Right lobe of liver (tissue), 6 donors: ENCODE measurements around the gene LAMB2. TPM values are rescaled to one million over a fixed set of nuclear protein-coding genes. Genes with fewer than 3 reads are reported as not detected.

Experiments
- ATAC-seq, 4 donors: fragments of 200-7000 bp; cut with Tn5 transposase; one replicate each; pipeline ENCODE4 v1.9.1; 2020; ENCODE audit warnings: mild to moderate bottlenecking in 4 of 4, moderate library complexity in 4 of 4
- DNase-seq, 3 donors: peaks; one replicate each; pipeline ENCODE4 v3.0.0-alpha.2; 2020
- H3K27ac ChIP-seq, 3 donors: fragments of 200-600 bp; one replicate each; pipeline ENCODE4 v1.8.0; 2022
- H3K27me3 ChIP-seq, 2 donors: fragments of 200-600 bp; one replicate each; pipeline ENCODE4 v1.8.0; 2022
- H3K36me3 ChIP-seq, 4 donors: fragments of 200-600 bp; sonication (generic) in 1 of 4; one replicate each; pipeline versions ENCODE4 v1.5.1 to v1.8.0; 2017 to 2022; ENCODE audit warnings: control low read depth in 1 of 4
- H3K4me1 ChIP-seq, 4 donors: fragments of 200-600 bp; sonication (generic) in 1 of 4; one replicate each; pipeline versions ENCODE4 v1.5.1 to v1.8.0; 2017 to 2022; ENCODE audit warnings: control low read depth in 1 of 4
- H3K4me3 ChIP-seq, 3 donors: fragments of 200-600 bp; one replicate each; pipeline ENCODE4 v1.8.0; 2022
- H3K9me3 ChIP-seq, 4 donors: fragments of 200-600 bp; sonication (generic) in 1 of 4; one replicate each; pipeline versions ENCODE4 v1.5.1 to v1.8.0; 2017 to 2022; ENCODE audit warnings: control low read depth in 1 of 4
- POLR2A ChIP-seq: fragments of 450-650 bp; IDR thresholded peaks from one replicate; pipeline ENCODE4 v1.6.1; 2017; ENCODE audit warnings: antibody characterized with exemption, mild to moderate bottlenecking
- WGBS: methylation state at CpG from one replicate; pipeline ENCODE4 v1.1.6; 2018; ENCODE audit warnings: low coverage, low lambda C conversion rate; ENCODE audit not compliant: insufficient coverage; ENCODE audit errors: missing lambda C conversion rate; 5-methylcytosine and 5-hydroxymethylcytosine counted together
- intact Hi-C, 2 donors: fragments of 100-400 bp; cut with DNase I; formaldehyde crosslinking; loops; one replicate each; pipeline versions ENCODE4 v1.11.2 to v1.14.1; 2022
- total RNA-seq, 6 experiments: library from RNA; depleted of rRNA in 2 of 6; stranded (reverse); fragments of >200 nt in 2 of 6; fragmentation: NEBNext Ultra II Directional in 3 of 6; extraction: Animal tissue kit (Norgen Biotek cat#: 25700) in 3 of 6; gene quantifications; one replicate each; pipeline versions ENCODE4 v1.1.0 to v1.2.4, GENCODE V29; 2016 to 2023
- TF ChIP-seq, protein P1 (sequence below), 4 donors: fragments of 200-600 bp in 3 of 4; fragments of 450-650 bp in 1 of 4; IDR thresholded peaks; one replicate each; pipeline versions ENCODE4 v1.5.1 to v1.8.0; 2016 to 2022; ENCODE audit warnings: antibody characterized with exemption in 4 of 4, mild to moderate bottlenecking in 2 of 4
- donor health status: DM: no; HTN: yes; CAD: no.
- donor health status: DM: no; HTN: no; CAD: no.
- donor health status: DM: no; HTN: no; CAD: no.
- donor health status: DM: no; HTN: yes; CAD: no.
- donor health status: DM: no; HTN: yes; CAD: no.

LAMB2 gene
- total RNA-seq, 6 experiments from 2014 or later = 129 to 192 (median 163) TPM

DNA sequence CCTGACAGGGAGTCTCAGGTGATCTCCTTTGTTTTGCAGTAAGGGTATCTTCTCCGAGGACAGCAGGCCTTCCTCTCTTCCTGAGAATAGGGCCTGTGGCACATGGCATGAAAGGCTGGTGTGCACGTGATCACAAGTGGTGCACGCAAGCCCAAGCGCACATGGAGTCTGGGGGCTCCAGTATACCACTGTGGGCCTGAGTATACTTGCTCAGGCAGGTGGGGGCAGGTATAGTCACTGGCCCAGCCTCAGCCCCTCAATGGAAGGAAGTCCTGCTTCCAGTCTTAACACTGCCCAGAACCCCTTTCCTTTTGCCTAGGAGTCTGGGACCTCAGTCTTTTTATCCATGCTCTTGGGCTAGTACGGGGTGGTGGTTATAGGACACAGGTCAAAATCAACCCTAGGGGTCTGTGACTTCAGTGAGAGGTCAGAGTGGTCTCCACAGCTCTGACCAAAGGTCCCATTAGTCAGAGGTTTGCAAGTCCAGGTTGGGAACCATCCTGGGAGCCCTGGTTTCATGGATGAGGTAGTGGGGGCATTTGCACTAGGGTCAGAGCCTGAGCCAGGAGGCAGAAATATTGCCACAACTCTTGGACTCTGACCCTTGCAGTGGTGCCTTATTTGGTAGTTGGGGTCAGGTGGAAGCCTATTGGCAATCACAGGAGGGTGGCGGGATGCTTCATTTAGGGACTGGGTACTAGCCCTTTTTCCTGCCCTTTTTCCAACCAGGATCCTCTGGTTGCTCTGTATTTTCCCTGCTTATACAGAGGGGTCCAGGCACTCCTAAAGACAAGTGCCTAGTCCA, 34.1 kb upstream of the LAMB2 start:
- no peaks in the 10 kb centered on the region for H3K27me3 ChIP-seq
- intact Hi-C loops = no loop called here
- ATAC-seq (peak; percentile 35 to 69 (median 54)), DNase-seq (peak in 1 of 3 donors; percentile 70)
- H3K9me3 ChIP-seq = no peaks in the 10 kb centered on the region
- H3K27ac ChIP-seq = peak overlapping the region in 2 of 3 donors; percentile 82 to 84
- peak; percentile 10 for TF ChIP-seq POLR2A
- TF ChIP-seq, protein P1, sequence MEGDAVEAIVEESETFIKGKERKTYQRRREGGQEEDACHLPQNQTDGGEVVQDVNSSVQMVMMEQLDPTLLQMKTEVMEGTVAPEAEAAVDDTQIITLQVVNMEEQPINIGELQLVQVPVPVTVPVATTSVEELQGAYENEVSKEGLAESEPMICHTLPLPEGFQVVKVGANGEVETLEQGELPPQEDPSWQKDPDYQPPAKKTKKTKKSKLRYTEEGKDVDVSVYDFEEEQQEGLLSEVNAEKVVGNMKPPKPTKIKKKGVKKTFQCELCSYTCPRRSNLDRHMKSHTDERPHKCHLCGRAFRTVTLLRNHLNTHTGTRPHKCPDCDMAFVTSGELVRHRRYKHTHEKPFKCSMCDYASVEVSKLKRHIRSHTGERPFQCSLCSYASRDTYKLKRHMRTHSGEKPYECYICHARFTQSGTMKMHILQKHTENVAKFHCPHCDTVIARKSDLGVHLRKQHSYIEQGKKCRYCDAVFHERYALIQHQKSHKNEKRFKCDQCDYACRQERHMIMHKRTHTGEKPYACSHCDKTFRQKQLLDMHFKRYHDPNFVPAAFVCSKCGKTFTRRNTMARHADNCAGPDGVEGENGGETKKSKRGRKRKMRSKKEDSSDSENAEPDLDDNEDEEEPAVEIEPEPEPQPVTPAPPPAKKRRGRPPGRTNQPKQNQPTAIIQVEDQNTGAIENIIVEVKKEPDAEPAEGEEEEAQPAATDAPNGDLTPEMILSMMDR (IDR thresholded peaks at IDR 0.05) = no peak
- peaks cover 0 to 33% (median 14%) of the 10 kb centered on the region in 4 donors for H3K4me1 ChIP-seq
- peaks cover 0 to 13% (median 7%) of the 10 kb centered on the region in 4 donors for H3K36me3 ChIP-seq
- peak overlapping the region; percentile 85 to 92 (median 90) for H3K4me3 ChIP-seq
- 48% methylated on average over 3 of the region's 6 CpGs for WGBS

DNA sequence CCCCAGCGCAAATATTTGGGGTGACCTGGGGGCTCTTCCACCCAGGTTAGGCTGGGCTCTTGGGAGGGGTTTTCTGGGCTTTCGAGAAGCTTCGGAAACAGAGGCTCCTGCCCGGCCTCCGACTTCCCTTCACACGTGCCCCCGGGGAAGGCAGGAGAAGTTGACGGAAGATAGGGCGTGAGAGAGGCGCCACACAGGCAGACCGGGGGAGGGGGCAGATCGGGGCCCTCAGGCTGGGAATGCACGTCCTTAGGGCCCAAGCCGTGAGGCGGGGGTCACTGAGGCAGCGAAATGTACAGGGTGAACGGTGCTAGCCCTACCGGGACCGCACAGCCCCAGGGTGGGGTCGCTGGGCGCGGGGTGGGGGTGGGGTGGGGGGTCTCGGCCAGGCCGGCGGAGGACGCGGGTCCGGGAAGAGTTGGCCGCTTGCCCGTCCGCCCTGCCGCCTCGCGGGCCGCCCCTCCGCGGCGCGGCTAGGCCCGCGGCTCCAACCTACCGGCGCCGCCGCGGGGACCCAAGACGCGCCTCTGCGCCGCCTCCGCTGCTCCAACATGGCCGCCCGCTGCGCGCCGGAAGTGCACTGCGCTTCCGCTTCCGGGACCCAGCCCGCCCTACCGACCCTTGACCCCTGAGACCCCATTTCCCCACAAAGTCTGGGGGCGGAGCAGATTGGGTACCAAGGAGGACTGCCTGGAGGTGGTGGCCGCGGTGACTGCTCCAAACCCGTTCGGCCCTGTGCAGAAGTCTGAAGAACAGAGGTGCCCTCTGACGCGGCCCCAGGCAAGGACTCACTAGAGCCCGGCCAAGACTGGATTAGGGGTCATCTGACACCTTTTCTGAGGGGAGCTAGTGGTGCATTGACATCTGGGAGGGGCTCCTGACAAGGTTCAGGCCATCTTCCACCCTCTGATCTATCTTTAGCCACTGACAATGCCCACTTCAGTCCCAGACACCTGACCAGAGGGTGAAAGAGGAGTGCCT, 33.2 kb upstream of the LAMB2 start, which contains the start of gene CCDC71:
Gene CCDC71, minus strand, starts transcription at position 561 of the 981 bp plus-strand sequence. CDS start 2,123 bp downstream, outside the sequence.
- ATAC-seq = peak; percentile 57 to 79 (median 68)
- Histone ChIP-seq H3K4me3 (peak within 1 kb of the TSS; percentile 85 to 92 (median 90)), H3K36me3 (peaks cover 0 to 13% (median 7%) of the 10 kb centered on the region in 4 donors), H3K27ac (peak within 1 kb of the TSS; percentile 82 to 84 (median 84)), H3K4me1 (peaks cover 0 to 27% (median 13%) of the 10 kb centered on the region in 4 donors), H3K27me3 (no peaks in the 10 kb centered on the region), H3K9me3 (no peaks in the 10 kb centered on the region)
- 0% methylated on average over 4 of the region's 69 CpGs for WGBS
- intact Hi-C loops = no loop called here
- peak; percentile 76 to 80 (median 78) for DNase-seq
- peak; percentile 58 for TF ChIP-seq POLR2A
- TF ChIP-seq, protein P1 (IDR thresholded peaks at IDR 0.05) = no peak

DNA sequence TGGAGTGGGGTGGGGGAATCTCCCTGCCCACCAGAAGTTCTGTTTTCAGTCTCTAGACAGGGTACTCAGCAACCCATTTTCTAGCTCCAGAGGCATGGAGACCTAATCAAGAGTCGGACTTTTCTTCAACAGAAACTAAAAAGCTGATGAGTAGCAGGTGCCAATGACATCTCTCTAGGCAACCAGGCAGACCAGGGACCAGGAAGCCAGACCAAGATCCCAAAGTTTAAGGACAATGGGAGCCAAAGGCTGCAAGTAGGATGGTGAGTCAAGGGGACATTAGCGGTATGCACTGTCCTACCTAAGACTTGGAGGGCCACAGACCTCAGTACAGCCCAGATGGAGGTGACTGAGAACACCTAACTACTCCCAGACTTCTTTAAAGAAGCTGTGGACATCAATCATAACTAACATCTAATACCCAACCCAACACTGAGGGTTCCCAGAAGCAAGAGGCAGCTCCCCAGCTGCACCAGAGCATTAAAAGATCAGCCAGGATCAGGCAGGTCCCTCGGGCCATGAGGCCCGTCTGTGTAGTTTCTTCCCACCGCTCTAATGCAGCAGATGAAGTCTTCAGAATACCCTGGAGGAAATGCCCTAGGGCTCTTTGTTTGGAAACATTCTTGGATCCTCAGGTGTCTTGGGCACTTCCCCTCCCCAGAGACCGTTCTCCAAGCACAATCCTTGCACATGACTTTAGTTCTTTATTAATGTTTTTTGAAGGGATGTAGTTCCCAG, 32.3 kb upstream of the LAMB2 start:
- TF ChIP-seq, protein P1 (IDR thresholded peaks at IDR 0.05) = no peak
- TF ChIP-seq POLR2A = no peak
- Histone ChIP-seq H3K27ac (peak overlapping the region; percentile 82 to 84 (median 84)), H3K4me1 (peaks cover 0 to 21% (median 9%) of the 10 kb centered on the region in 4 donors), H3K4me3 (peak overlapping the region; percentile 85 to 92 (median 90)), H3K27me3 (no peaks in the 10 kb centered on the region), H3K36me3 (peaks cover 0 to 13% (median 7%) of the 10 kb centered on the region in 4 donors), H3K9me3 (no peaks in the 10 kb centered on the region)
- no peak for DNase-seq
- no peak for ATAC-seq
- WGBS = 62% methylated on average over 3 of the region's 6 CpGs
- intact Hi-C loops = no loop called here

DNA sequence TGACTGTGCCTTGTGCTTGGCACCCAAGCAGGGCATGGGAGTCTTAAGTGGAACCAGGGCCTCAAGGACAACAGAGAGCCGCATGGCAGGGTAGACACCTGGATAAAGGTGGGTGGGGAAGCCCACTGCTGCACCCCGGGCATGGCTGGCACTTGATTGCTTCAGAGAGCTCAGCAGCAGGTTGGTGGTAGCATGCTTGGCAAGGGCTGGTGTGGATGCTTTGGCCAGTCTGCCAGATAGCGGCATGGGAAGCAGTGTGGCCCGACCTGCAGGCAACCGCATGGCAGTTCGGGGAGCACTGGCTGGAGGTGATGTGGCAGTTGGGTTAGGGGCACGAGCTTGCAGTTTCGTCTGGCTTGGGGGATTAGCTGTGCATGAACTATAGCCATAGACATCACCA, 30.8 kb upstream of the LAMB2 start:
- Histone ChIP-seq H3K9me3 (no peaks in the 10 kb centered on the region), H3K27me3 (no peaks in the 10 kb centered on the region), H3K27ac (no peak overlapping the region), H3K4me1 (peaks cover 0 to 21% (median 9%) of the 10 kb centered on the region in 4 donors), H3K4me3 (no peak overlapping the region), H3K36me3 (peaks cover 0 to 13% (median 7%) of the 10 kb centered on the region in 4 donors)
- no peak for TF ChIP-seq POLR2A
- TF ChIP-seq, protein P1 (IDR thresholded peaks at IDR 0.05) = no peak
- intact Hi-C loops = no loop called here
- DNase-seq = no peak
- ATAC-seq = no peak
- WGBS = no CpG with 5 or more reads among the region's 8 CpGs
